Measurements from ENCODE around the gene GABRE.

GRCh38 chrX:151997539-151997938, 23.1 kb upstream of the GABRE start:
- no peak for TF ChIP-seq CTCF (IDR thresholded peaks at IDR 0.05)
- TF ChIP-seq POLR2A (IDR thresholded peaks at IDR 0.05) = no peak

Measured in body of pancreas (tissue), 4 donors.